Measurements from ENCODE around the gene AAR2.

The AAR2 gene

DNA sequence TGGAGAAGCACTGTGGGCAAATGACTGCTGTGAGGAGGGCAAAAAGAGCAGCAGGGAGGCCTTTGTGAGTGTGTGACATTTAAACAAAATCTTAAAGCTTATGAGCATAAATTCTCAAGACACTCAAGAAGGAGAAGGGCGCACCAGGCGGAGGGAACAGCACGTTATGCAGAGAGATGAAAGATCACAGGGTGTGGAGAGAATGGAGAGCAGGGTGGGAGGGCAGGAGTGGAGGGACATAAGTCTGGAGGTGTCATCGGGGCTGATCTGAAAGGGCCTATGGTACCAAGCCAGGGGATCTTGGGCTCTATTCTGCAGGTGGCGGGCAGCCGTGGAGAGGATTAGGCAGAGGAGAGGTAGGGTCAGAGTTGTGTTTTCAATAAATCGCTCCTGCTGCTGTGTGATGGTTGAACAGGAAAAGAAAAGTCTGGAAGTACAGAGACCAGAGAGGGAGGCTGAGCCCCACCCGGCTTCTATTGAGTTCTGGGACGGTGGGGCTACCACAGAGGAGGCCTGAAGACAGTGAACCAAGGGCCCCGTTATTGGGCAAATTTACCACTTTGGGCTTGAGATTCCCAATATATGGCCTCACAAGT, 45.6 kb downstream of the AAR2 start:
- DNase-seq = no peak

DNA sequence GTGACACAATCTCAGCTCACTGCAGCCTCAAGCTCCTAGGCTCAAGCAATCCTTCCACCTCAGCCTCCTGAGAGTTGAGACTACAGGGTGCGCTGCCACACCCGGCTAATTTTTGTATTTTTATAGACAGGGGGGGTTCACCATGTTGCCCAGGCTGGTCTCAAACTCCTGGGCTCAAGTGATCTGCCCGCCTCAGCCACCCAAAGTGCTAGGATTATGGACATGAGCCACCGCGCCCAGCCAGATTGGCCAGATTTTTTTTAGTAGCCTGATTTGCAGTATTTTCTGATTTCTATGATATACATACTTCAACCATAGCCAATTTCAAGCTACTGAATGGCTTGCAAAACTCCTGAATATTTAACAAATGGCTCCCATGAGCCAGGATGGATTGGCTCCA, 48.5 kb downstream of the AAR2 start:
- DNase-seq = no peak

DNA sequence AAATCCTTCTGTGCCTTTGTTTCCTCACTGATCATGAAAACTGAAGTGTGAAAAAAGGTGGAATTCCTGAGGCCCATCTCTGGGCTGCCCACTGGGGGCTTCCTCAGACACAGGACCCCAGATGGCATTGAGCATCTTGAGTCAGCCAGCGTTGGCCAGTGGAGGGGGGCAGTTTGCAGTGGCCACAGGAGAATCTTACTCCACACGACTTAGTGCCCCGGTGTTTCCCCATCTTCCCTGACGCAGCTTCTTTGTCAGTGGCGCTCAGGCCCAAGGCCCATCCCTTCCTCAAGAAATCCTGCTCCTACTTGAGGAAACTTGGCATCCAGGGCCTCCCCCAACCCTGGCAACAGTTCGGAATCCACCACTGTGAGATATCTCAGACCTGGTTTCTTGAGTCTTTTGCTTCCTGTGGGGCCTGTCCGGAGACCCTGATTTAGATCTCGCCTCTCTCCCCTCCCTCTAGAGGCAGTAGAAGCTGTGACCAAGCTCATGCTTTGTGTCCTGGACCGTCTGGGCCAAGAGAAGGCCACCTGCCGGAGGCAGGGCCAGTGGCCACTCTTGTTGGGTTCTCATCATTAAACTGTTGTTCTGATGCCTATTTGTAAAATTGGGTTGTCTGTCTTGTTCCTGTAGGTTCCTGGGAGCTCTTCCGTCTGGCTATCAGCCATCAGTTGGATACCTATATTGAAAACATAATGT, 49.6 kb downstream of the AAR2 start:
- DNase-seq = no peak

DNA sequence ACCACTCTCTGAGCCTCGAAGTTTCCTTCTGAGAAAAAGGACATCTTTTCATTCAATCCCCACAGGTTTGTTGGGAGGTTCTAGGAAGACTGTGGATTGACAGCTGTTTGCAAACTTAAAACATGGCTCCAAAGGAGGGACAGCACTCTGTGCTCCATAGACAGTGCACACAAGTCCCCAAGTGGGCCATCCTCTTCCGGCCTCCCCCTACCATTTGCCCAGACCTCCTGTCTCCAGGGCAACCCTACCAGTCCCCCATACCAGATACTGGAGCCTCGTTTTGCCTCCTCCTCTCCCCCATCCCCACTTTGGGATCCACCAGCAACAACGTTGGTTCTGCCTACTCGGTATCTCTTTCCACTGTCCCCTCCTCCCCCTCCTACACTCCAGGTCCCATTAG, 61.4 kb downstream of the AAR2 start:
- no peak for DNase-seq

DNA sequence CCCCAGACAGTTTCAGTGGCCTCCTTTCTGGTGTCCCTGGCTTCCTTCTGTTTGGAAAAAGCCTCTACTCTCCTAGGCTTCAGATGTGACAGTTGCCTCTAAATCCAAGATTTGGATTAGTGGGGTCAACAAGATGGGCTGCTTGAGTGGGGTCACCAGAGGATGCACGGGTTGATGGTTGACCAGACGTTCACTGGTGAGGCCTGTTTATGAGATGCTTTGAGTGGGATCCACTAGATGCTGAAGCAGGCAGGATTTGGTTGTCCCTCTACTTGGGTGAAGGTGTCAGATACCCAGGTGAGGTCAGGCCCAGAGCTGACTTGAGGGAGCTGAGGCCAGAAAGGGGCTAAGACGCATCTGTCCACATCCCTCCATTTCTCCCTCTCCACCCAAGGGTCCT, 61.8 kb downstream of the AAR2 start:
- no peak for DNase-seq

DNA sequence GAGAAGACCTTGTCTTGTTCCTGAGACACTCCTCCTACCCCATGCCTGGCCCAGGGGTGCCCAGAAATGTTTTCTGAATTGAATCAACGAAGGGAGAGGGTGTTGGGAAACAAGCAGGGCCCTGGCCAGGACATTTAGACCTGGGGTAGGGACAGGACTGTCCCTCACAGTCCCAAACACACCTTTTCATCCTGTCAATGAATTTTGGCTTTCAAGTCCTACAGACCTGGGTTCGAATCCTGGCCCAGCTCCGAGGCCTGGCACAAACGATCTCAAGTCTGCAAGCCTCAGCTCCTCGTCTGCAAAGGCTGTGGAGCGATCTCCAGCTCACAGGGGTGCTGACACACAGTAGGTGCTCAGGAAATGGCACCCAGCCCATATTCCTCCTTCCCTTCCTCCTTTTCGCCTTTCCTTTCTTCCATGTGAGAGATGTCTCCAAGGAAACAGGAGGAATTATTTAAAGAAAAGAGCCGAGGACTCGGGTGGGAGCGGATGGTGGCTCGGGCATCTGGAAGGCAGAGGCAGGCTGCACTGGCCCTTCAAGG, 62.6 kb downstream of the AAR2 start:
- DNase-seq = no peak

DNA sequence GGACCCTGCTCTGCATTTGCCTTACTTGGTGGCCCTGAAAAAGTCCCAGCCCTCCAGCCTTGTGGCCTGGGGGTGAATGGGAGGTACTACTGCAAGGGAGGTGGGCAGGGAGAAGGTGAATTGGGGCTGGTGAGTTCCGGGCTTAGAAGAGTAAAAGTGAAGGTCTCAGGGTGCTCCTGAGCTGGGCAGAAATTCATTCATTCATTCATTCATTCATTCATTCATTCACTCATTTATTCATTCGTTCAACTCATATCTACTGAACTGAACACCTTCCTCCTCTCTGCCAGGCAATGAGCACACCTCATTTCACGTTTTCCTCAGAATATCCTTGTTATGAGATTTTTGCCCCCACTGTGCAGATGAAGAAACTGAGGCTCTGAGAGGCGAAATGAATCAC, 63.2 kb downstream of the AAR2 start:
- no peak for DNase-seq

DNA sequence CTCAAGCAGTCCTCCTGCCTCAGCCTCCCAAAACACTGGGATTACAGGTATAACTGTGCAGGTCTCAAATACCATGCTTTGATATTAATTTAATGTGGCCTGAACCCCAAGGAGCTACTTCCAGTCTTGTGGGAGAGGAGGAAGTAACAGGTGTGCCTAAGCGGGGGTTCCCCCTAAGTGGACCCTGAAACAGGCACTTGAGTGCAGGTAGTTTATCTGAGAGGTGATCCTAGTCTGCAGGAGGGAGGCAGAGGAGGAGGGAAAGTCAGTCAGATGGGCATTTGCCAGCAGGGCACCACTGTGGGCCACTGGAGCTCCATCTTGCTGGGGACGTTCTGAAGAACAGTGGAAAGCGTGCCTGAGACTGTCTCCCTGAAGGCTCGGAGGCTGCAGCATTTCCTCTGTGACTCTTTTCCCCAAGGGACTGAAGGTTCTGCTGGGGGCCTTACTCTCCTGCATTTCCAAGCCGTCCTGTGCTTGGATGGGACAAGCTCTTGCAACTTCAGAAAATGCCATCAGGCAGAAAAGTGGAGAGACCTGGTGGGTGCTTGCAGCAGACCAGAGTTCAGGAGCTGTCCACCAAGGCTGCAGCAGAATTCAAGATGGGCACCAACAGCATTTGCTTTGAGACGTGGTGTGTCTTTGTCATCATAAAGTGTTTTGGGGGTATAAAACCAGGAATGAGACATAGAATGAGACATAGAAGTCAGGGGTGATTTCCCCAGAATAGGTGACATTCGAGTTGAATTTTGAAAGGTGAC, 65.3 kb downstream of the AAR2 start:
- no peak for DNase-seq

DNA sequence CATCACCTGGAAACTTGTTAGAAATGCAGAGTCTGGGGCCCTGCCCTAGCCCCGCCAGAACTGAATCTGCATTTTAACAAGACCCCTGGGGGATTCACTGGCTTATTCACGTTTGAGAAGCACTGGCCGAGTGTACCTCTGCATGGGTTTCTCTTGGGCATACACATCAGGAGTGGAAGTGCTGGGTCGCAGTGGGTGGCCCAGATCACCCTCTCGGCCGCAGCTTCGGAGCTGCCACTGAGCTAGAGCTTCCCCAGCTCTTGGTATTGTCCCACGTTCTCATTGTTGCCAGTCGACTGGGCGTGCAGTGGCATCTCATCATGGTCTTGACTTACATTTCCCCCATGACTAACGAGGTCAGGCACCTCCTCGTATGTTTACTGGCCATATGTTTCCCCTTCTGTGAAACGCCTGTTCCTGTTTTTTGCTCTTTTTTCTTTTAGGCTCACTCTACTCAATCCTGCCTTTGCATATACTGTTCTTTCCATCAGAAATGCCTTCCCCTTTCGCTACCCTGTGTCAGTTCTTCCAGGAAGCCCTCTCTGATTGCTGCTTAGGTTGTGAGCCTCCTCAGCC, 66.8 kb downstream of the AAR2 start:
- no peak for DNase-seq

DNA sequence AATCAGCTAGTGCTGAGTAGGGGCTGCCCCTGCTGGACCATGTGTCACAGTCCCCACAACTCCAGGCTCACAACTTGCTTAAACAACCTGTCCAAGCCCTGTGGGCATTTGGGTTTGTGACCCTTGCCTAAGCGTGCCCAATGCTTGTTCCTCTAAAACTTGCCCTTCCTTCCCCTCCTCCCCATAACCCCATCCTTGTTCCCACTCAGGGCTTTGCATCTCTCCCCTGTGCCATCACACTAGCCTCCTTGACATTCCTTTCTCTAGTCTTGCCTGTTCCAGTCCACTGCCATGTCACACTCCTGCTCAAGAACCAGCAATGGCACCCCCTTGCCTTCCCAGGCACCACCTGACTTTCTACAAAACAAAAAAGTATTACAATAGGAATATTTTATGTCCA, 67.6 kb downstream of the AAR2 start:
- DNase-seq = no peak

DNA sequence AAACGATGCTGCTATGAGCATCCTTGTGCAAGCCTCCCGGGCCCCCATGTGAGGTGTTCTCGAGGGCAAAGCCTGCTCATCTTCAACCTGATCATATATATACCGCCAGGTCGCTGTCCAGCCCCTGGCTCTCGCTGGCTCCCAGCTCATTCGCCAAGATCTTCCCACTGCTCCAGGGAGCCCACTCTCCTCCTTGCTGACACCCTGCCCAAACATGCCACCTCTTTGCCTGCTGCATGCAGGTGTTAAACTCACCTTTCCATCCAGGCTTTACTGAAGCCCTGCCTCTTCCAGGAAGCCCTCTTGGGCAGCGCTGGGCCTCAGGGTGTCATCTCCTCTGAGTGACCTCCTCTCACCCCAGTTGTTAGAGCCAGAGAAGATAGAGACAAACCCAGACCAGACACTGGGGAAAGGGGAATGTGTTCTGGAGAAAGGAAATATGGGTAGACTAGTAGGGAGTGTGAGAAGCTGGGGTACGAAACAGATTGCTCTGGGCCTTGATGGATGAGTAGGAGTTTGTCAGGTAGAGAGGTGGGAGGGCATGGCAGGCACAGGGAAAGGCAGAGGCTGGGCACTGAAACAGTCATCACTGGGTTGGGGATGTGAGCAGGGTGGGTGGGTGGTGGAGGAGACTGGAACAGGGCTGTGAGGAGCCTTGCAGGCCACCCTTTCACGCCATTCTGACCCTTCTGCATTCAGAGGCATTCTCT, 68.7 kb downstream of the AAR2 start:
- DNase-seq = no peak

DNA sequence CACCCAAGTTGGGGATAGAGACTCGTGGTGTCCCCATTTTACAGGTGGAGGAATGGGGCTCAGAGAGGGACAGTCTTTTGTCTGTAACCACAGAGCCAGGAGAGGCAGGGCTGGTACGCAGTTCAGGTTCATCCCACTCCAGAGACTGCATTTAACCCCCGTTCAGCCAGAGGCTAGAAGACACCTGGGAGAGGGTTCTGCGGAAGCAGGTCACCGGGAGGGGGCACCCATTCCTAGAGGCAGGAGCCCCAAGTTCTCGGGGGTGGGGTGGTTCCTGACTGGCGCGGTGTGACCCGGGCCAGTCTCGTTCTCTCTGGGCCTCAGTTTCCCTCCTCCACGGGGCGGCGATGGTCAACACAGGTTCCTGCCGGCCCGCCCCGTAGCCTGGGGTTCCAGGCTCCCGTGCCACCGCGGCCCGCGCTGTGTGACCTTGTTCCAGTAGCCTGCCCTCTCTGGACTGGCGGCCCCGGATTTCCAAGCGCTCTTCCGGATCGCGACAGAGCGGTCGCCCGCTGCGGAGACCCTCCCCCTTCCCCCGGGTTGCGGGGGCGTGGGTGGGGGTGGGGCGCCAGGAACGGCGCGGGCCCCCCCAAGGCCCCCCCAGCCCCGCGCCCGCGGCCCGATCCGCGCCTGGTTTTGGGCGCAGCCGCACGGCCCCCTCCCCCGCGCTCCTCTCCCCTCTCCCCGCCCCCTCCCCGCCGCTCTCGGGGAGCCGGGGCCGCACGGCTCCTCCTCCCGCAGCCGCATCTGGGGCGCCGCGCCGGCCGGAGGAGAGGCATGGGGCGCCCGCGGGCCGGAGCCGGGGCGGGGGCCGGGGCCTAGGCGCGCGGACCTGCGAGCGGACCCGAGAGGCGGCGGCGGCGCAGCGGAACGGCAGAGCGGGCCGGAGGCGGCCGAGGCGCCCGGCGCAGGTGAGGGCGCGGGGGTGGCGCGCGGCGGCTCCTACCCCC, 69.6 kb downstream of the AAR2 start, which contains the start of gene DLGAP4:
Gene DLGAP4, plus strand, starts transcription at position 738 of the 950 bp plus-strand sequence. CDS start 125,379 bp downstream, outside the sequence.
- no peak for DNase-seq
